ENCODE measurements around the gene CDH4. TPM values are rescaled to one million over a fixed set of nuclear protein-coding genes. Genes with fewer than 3 reads are reported as not detected.

Gene CDH4
- total RNA-seq, 4 donors from 2014 or later: 0.71 to 4.2 (median 2.9) TPM

GRCh38 chr20:61649860-61650162 lies 397.8 kb downstream of the CDH4 start:
- DNase-seq (ENCODE audit: low spot score in 2 of 2): no peak
- TF ChIP-seq CTCF (IDR thresholded peaks at IDR 0.05) (no peak), POLR2A (IDR thresholded peaks at IDR 0.05) (no peak)
- intact Hi-C loops (cut with DNase I; ENCODE audit: low total_unique reads): no loop called here
- H3K4me3 ChIP-seq (ENCODE audit: low read depth, poor library complexity, severe bottlenecking): no peak overlapping the region
- WGBS, 2 donors: 85 to 94% methylated on average over 6 to 8 of the region's 8 CpGs

GRCh38 chr20:61650912-61651733 lies 399.1 kb downstream of the CDH4 start:
- TF ChIP-seq CTCF (IDR thresholded peaks at IDR 0.05) (no peak), POLR2A (IDR thresholded peaks at IDR 0.05) (no peak)
- H3K4me3 ChIP-seq (ENCODE audit: low read depth, poor library complexity, severe bottlenecking): no peak overlapping the region
- intact Hi-C loops (cut with DNase I; ENCODE audit: low total_unique reads): no loop called here
- no peak for DNase-seq (ENCODE audit: low spot score in 2 of 2)
- WGBS, 2 donors: 89 to 91% methylated on average over 32 to 34 of the region's 34 CpGs

- TF ChIP-seq POLR2A (IDR thresholded peaks at IDR 0.05): no peak
- TF ChIP-seq CTCF (IDR thresholded peaks at IDR 0.05): no peak
- no peak for DNase-seq (ENCODE audit: low spot score in 2 of 2)
- 90 to 92% methylated on average over 10 of the region's 10 CpGs for WGBS, 2 donors
- intact Hi-C loops (cut with DNase I; ENCODE audit: low total_unique reads): no loop called here
- H3K4me3 ChIP-seq (ENCODE audit: low read depth, poor library complexity, severe bottlenecking): no peak overlapping the region
These were observed 400.1 kb downstream of the CDH4 start for GRCh38 chr20:61652146-61652545.

- WGBS, 2 donors: 81 to 82% methylated on average over 14 of the region's 14 CpGs
- intact Hi-C loops (cut with DNase I; ENCODE audit: low total_unique reads): no loop called here
- H3K4me3 ChIP-seq (ENCODE audit: low read depth, poor library complexity, severe bottlenecking): no peak overlapping the region
- DNase-seq (ENCODE audit: low spot score in 2 of 2): no peak
- TF ChIP-seq POLR2A (IDR thresholded peaks at IDR 0.05) (no peak), CTCF (IDR thresholded peaks at IDR 0.05) (no peak)
These were observed 402.7 kb downstream of the CDH4 start for GRCh38 chr20:61654726-61655125.

- DNase-seq (ENCODE audit: low spot score in 2 of 2): no peak
- TF ChIP-seq CTCF (IDR thresholded peaks at IDR 0.05) (no peak), POLR2A (IDR thresholded peaks at IDR 0.05) (no peak)
- intact Hi-C loops (cut with DNase I; ENCODE audit: low total_unique reads): no loop called here
- 76 to 84% methylated on average over 10 of the region's 10 CpGs for WGBS, 2 donors
- H3K4me3 ChIP-seq (ENCODE audit: low read depth, poor library complexity, severe bottlenecking): no peak overlapping the region
These were observed 403.5 kb downstream of the CDH4 start for GRCh38 chr20:61655591-61655990.

- intact Hi-C loops (cut with DNase I; ENCODE audit: low total_unique reads): no loop called here
- no peak for DNase-seq (ENCODE audit: low spot score in 2 of 2)
- TF ChIP-seq CTCF (IDR thresholded peaks at IDR 0.05): no peak
- TF ChIP-seq POLR2A (IDR thresholded peaks at IDR 0.05): no peak
- H3K4me3 ChIP-seq (ENCODE audit: low read depth, poor library complexity, severe bottlenecking): no peak overlapping the region
- WGBS, 2 donors: 84 to 87% methylated on average over 21 of the region's 21 CpGs
These were observed 404.1 kb downstream of the CDH4 start for GRCh38 chr20:61656198-61656597.
